IPS-NIHi7 (cell line): ENCODE results near the gene CMKLR1.

Source experiments
- DNase-seq: peaks from one replicate; pipeline ENCODE4 v3.0.0; 2012; ENCODE audit warnings: mixed read lengths; ENCODE audit errors: extremely low spot score

CMKLR1 gene

DNA sequence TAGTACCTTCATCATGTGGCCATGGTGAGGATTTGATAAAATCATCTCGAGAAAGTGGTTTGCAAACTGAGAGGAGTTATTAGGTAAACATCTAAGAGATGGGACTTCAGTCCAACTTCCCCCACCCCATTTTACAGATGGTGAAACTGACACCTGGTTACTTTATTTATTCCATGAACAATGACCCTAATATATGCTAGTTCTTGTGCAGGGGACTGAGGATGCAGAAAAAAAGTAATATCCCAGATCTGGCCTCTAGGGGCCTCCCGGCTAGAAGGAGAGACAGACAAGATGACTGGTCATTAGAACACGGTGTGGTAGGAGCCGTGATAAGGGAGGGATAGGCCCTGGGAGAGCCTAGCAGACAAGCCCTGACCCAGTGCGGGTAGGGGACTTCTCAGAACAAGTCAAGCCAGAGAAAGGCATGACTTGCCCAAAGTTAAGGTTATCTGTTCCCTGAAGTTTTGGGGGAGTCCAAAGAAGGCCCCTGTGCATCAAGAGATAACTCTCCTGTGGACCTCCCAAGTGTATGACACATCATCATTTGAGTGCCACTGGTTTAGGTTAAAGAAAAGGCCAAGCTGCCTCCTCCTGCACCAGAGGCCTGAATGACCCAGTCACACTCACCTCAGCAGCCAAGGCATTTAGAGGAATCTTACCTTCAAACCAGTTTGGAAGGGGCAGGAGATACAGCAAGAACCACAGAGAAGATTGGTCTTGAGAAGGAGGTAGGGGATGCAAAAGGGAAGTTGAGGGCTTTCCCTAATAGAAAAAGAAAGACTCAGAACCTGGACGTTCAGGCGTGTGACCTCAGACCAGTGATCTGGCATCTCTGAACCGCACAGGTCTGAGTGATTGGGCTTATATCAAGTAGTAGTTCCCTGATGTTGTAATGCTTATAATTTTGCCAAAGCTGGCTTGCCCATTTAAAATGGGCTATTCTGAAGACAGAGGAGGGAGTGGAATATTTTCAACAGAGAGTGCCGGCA, 1.6 kb downstream of the CMKLR1 start:
- DNase-seq: peak; percentile 79

DNA sequence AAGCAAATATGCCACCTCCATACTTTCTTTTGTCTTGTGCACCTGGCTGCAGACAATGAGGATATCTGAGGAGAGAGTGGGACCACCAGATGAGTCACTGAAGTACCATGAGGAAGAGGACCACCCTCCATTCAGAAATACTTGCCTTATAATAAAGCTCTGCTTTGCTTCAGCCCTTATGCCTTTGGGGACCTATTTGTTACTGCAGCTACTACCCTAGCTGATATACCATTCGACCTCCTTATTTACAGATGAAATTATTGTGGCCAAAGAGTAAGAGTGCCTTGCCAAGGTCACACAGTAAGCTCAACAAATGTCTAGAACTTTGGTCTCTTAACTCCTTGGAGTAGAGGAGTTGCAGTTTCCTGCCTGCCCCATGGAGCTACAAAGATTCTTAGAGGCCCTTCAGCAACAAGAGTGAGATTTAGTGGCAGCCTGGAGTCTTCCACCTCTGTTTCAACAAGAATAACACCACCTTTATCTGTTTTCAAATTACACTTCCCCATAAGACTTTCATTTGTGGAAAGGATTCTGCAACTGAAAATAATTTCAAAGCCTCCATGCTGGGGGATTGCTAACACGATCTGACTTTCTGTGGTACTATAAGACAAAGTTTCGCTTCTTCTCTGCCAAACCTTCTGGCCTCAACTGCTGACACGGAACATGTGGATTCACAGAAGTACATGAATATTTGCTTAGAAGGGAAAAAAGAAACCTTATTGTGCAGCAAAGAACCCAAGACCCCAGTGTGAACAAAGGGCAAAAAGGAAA, 3.6 kb downstream of the CMKLR1 start:
- no peak for DNase-seq

DNA sequence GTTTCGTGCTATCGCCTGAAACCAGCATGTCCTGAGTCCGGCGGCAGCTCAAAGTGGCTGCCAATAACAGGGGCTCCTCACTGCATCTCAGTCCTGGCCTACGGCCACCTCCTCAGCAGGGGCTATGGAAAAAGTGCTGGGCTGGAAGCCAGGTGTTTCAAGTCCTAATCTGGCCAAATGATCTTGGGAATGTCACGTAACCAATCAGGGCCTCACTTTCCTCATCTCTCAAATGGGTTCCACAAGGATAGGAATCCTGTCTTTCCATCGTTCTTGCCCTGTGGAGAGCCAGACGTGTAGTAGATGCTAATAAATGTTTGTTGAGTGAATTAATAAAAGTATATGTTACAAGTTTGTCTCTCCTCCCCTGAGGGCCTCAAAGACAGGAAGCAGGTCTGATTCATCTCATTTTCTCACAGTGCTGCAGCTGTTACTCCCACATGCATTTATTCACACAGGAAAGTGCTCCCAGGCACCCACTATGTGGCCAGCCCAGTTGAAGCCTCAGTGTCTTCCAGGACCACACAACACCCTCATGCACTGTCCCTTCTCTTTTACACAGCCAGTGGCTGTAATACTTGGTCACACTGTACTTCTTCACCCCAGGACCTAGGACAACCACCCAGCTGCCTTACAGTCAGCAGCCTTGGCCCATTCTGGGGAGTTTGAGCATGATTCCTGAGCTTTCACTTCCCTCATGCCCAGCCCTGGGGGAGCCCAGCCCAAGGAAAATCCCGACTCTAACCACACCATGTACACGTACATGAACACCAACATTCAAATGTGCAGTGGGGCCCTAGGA, 5.0 kb downstream of the CMKLR1 start:
- no peak for DNase-seq

DNA sequence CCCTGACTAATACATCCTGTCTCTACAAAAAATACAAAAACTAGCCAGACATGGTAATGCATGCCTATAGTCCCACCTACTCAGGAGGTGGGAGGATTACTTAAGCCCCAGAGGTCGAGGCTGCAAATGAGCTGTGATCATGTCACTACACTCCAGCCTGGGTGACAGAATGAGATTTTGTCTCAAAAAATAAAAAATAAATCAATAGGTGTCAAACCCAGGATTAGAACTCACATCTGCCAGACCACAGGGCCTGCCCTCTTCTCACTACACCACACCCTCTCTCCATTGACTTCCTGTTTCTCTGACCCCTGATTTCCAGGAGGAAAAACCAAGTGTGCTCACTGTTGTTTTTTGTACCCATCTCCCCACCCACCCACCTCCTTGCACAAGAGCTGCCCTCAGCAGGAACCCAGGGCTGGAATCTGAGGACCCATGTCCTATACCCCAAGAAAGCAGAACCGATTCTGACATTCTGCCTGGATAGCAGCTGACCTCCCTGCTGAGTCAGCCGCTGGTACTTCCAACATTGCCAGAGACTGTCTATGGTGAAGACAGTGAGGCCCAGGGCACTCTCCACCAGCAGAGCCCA, 6.2 kb downstream of the CMKLR1 start:
- no peak for DNase-seq

DNA sequence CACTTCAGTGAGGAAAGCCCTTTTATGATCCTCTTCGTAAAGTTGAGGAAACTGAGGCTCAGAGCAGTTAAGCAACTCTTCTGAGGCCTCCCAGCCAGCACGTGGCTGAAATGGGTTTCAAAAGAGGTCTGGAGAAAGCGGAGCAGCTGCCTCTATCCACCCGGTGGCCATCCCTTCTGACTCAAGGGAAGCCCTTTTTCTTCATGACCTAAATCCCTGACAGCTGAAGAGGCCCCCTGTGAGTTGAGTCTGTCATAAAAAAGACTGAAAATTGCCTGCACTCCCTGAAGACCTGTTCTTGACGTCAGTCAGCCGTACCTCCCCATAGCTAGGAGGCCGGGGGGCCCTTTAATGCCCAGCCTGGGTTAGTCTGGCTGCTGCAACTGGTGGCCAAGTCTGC, 10.7 kb downstream of the CMKLR1 start:
- no peak for DNase-seq

DNA sequence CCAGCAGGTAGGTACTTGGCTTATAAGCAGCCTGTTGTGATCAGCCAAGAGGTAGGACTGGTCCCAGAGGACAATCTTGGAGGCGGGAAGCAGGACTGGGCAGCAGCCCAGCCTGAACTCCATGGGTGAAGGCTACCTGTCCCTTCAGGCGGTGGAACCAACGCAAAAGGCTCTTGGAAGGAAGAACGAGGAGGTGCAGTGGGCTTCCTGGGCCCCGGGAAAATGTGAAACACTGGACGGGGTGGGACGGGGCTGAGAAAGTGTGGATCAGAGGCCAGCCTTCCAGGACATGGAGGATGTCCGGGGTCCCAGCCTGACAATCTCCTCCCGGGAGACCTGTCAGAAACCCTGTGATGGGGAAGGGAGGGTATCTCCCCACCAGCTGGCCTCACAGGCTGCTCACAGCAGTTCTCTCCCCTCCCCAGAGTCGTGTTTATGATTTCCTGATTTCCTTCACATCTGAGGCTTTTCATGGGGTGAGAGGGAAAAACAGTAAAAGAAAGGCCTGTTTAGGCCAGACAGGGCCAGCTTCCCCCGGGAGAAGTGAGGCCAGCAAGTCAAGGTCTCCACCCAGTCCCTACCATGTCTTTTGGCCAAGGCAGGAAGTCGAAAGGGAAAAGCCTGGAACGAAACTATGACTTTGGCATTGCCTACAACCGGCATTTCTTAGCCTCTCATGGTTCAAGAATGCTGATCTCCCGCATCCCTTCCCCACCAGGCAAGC, 11.3 kb downstream of the CMKLR1 start:
- DNase-seq: no peak

DNA sequence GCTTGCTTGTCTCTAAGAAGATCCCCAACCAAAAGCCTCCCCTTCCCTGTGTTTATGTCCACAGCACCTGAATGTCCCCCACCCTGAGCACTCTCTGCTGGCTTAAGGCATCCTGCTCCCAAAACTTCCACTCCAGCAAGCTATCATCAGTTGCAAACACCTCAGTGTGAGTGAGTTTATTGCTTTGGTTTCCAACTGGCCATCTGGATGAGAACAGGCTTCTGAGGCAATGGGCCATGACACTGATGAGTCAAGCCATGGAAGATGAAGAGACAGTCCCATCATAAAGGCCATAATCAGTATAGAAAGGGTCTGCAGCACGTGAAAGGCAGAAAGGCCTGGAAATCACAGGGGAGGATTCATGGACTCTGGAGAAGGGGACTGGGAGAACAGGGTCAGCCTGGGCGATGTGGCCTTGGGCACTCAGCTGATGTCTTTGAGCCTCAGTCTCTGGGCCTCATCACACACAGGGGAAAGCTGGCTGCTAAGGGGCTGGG, 12.8 kb downstream of the CMKLR1 start:
- DNase-seq: no peak

DNA sequence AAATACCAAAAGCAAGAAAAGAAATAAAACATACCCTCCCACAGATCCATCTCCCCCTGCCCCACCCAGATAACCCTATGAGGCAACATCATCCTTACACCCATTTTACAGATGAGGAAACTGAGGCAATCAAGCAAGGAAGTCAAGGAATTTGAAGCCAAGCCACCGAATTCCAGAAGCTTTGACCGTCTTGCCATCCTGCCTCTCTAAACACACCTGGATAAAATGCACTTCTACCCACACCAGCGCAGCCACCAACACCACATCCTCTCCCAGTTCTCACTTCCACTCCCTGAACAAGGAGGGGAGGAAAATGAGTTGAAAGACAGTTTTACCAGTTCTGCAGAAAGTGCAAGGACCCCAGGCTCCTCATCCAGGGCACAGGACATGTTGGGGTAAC, 13.6 kb downstream of the CMKLR1 start:
- no peak for DNase-seq

DNA sequence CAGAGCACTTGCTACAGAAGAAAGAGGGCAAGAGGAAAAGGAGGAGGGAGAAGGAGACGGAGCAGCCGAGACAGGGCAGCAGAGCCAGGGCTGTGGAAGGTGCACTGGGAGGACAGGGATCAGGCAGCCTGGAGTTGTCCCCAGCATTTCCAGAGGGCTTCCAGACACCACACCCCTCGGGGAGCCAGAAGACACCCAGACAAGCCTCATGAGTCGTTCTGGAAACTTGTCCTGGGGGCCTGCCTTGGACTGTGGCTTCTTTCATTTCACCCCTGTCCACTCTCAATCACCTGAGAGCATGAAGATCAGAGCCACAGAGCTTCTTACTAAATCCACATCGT, 14.1 kb downstream of the CMKLR1 start:
- DNase-seq: no peak

DNA sequence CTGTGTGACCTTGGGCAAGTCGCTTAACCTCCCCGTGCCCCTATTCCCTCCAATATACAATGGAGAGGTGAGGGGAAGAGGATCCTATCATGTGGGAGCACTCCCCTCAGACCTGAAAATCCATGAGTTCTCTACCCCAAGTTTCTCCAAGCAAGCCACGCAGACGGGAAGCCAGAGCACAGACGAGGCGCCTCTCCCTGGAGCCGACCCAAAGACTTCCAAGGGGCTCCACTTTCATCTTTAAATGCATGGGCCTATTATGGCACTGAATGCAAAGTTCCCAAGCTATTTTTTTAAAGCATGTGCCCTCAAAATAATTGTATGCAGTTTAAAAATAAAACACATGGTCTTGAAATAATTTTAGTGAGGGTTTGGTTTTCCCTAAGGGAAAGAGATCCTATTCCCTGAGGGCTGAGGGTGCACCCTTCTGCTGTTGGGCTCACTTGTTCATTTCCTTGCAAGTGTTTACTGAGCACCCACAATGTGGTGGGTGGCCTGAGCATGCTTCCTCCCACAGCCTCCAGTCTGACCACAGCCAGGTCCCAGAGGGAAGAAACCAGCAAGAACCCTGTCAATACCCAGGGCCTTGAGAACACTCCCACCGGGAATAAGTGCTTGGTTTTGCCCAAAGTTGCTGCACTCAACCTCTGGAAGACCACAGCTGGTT, 14.6 kb downstream of the CMKLR1 start:
- no peak for DNase-seq

DNA sequence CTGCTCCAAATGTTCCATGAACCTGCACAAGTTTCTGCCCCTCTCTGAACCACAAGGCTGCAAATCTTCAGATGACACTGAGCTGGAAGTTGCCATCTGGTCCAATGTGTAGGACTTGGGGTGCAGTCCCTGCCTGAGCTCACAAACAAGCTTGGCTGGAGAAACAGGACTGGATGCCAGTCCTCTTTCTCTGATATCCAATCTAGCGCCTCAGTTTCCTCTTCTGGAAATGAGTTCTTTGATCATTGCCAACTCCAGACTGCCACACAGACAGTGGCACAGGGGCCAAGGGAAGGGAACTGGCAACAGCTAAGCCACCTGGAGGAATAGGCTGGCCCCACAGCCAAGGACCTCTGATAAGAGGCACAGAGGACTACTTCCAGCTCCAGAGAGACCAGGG, 15.5 kb downstream of the CMKLR1 start:
- no peak for DNase-seq

DNA sequence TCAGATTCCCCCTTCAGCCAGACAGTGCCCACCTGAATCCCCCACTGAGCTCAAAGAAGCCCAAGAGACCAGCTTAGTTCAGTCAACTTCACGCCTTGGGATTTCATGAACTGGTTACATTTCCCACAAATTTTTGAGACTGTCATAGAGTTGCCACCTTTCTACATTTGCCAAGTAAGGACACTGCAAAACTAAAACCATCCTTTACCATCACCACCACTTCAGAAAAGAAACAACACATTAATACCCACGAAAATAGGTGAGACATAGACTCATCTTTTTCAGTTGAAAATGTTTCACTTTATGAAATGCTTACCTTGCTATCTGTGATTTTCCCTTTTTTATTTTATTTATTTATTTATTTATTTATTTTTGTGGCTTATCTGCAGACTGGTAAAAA, 16.1 kb downstream of the CMKLR1 start:
- DNase-seq: no peak

DNA sequence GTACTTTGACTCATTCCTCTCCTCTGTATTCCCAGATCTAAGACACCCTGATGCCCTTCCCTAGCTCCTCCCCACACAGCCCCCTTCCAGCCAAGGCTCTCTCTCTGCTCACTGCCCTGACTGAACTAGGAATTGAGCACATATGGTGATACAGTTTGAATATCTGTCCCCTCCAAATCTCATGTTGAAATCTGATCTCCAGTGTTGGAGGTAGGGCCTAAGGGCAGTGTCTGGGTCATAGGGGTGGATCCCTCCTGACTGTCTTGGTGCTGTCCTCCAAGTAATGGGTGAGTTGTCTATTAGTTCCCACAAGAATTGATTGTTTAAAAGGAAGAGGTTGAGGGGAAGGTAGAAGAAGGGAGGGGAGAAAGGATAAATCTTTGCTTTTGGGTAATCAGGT, 17.4 kb downstream of the CMKLR1 start:
- DNase-seq: no peak

DNA sequence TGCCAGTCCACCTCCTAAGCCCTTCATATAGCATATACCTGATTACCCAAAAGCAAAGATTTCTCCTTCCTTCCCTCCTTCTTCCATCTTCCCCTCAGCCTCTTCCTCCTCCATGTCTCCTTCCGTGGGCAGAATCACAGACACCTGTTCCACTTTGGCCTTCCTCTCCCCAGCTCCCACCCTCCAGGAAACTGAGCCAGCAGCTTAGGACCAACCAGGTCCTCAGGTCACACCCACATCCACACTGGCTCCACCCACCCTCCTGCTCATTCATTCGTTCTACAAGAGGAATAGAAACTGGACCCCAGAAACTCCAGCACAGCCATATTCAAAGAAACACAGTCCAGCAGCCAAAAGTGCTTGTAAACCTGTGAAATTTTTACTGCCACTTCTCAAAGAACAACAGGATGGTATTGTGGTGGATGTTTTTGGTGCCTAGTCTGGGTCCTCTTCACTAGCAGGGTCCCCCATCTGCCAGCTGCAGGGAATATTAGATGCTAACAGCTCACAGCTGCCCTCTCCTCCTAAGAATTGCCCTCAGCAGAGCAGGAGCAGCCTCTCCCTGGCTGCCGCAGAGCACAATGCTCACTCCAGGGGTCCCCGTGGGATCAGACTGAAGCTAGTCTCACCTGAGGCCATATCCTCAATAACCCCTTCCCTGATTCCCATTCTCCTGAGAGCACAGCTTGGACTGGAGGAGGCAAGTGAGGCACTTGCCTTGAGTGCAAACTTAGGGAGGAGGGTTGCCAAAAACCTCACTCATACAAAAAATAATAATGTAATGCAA, 18.4 kb downstream of the CMKLR1 start:
- peak; percentile 48 for DNase-seq

DNA sequence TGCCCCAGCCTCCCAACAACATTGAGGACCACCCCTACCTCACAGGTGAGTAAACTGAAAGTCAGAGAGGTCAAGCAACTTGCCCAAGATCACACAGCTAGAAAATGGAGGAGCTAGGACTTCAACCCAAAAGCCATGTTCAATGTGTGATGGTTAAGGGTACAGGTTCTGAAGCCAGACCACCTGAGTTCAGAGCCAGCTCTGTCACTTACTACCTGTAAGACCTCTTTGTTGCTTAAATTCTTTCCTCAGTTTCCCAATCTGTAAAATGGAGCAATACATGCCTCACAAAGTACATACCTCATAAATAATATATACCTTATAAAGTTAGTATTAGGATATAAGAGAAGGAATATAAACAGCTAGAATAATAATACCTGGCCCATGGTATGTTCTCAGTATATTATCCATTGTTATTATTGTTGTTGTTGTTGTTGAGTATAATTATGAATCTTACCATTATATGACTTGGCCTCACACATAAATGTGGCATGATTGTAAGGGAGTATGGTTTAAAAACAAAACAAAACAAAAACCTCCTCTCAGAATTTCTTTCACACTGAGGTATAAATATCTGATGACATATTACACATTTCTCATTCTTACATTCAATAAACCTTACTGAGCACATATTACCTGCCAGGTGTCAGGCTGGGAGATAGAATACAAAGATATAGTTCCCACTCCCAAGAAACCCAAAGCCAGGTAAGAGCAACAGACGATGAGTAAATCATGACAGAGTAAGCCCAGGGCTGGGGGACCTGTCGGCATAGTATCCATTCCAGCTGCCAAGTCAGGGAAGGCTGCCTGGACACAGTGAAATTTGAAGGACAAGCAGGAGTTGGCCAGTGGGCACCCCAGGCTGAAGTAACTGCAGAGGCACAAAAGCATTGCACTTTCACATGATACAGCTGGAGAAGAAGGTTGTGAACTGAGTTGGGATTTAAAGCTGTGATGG, 19.6 kb downstream of the CMKLR1 start:
- DNase-seq: no peak

DNA sequence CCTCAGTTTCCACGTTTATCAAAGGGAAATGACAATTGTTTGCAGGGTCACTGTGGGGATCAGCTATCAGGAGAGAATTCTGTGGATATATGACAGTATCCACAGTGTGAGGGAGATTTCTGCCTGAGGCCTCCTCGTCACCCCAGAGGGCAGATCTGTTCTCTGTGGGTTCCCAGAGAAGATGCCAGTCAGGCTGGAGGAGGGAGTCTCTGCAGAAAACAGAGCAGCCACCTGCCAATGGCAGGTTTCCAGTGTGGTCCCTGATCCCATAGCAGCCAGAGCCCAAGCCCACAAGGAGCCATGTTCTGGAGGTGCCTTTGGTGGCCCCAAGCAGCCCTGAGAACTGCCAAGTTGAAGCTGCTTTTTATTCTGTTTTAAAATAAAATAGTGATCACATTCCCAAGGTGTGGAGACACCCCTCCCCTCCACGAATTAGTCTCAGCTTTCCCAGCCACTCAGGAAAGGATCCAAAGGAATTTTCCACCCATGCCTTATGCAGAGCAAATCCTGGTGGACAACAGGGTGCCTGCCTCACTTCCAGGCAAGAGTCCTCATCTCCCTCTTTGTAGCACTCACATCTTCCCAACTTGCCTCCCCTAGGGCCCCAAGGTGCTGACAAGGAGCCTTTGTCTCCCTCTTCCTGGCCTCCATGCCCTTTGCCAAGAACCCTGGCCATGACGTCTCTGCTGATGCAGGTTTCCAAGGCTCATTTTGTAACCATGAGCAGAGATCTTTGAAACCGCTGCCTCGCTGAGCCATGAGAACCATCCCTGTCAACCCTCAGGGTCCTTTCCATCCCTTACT, 20.4 kb downstream of the CMKLR1 start:
- DNase-seq: no peak
